ENCODE results near the gene RNF169. TPM values are rescaled to one million over a fixed set of nuclear protein-coding genes. Genes with fewer than 3 reads are reported as not detected.

Gene RNF169
- total and polyA plus RNA-seq, 2 of the 8 experiments (the other 6 are each of a cell fraction or from before 2014, with no cell fraction given), result 3.6 to 12.5 TPM

GRCh38 chr11:74786574-74786973 is 37.9 kb downstream of the RNF169 start:
- H3K36me3 ChIP-seq (ENCODE audit: control insufficient read depth in 2 of 4, insufficient read depth in 4 of 4, low read length in 3 of 4), result peaks cover 0 to 9% (median 0%) of the 10 kb centered on the region in 4 experiments; a peak in 3 of 8 replicates
- H3K79me1 ChIP-seq (ENCODE audit: low read depth, low read length), result peaks cover 4% of the 10 kb centered on the region; the same call in 1 of the 2 replicates
- DNase-seq (ENCODE audit: low read depth in 1 of 2, low spot score in 2 of 2), result no peak
- ChIA-PET POLR2A (ENCODE audit: partially characterized antibody) (no interaction called here), CTCF (ENCODE audit: partially characterized antibody) (no interaction called here)
- H3K23me2 ChIP-seq (ENCODE audit: low read depth, low read length), result no peaks in the 10 kb centered on the region; the same call in 1 of the 2 replicates
- no peak overlapping the region for H3K14ac ChIP-seq (ENCODE audit: insufficient read length)
- peaks cover 0 to 1% (median 0%) of the 10 kb centered on the region in 4 experiments; a peak in 1 of 7 replicates for H3K27me3 ChIP-seq (replicated peaks in 1 of 4; ENCODE audit: control insufficient read depth in 3 of 4, extremely low read depth in 1 of 4, insufficient read depth in 3 of 4, low read length in 3 of 4)
- no peak overlapping the region for H3K56ac ChIP-seq (replicated peaks; ENCODE audit: insufficient read length, low read depth, low read length)
- no peaks in the 10 kb centered on the region for H3K4me1 ChIP-seq (replicated peaks in 1 of 4; ENCODE audit: control insufficient read depth in 3 of 4, insufficient read depth in 4 of 4, low read length in 3 of 4)
- no peak overlapping the region for H3K18ac ChIP-seq (ENCODE audit: extremely low read depth, low read length)
- no peak overlapping the region for H3K4me2 ChIP-seq (ENCODE audit: insufficient read depth in 1 of 2, low read depth in 2 of 2, low read length in 2 of 2)
- no peak overlapping the region for H4K91ac ChIP-seq (replicated peaks; ENCODE audit: insufficient read length, low read length)
- TF ChIP-seq TAF7 (optimal IDR thresholded peaks at IDR 0.05; ENCODE audit: borderline replicate concordance, low read depth, low read length) (no peak), HDAC2 (IDR thresholded peaks at IDR 0.05; ENCODE audit: borderline replicate concordance in 1 of 2, low read depth in 2 of 2, low read length in 2 of 2) (no peak), CTBP2 (IDR thresholded peaks at IDR 0.05; ENCODE audit: borderline replicate concordance, insufficient read depth, insufficient read length, low read length) (no peak), GTF2F1 (IDR thresholded peaks at IDR 0.05; ENCODE audit: borderline replicate concordance, low read depth, low read length) (no peak), POU5F1 (IDR thresholded peaks at IDR 0.05; ENCODE audit: low read depth, low read length) (no peak), TBP (IDR thresholded peaks at IDR 0.05; ENCODE audit: low read depth, low read length) (no peak), BACH1 (IDR thresholded peaks at IDR 0.05; ENCODE audit: low read length) (no peak), KDM1A (IDR thresholded peaks at IDR 0.05; ENCODE audit: borderline replicate concordance, low read length) (no peak), CTCF (IDR thresholded peaks at IDR 0.05; ENCODE audit: control extremely low read depth in 1 of 3, insufficient read depth in 1 of 3, low read depth in 1 of 3, low read length in 3 of 3) (no peak), POLR2AphosphoS5 (IDR thresholded peaks at IDR 0.05; ENCODE audit: low read depth, low read length) (no peak), SAP30 (IDR thresholded peaks at IDR 0.05; ENCODE audit: insufficient read depth, insufficient replicate concordance, low read length) (no peak)
- H2BK5ac ChIP-seq (ENCODE audit: low read depth, low read length), result no peak overlapping the region
- H2BK12ac ChIP-seq (ENCODE audit: low read depth, low read length), result no peak overlapping the region
- H2AK5ac ChIP-seq (ENCODE audit: low read depth, low read length), result no peak overlapping the region
- no peak overlapping the region for H3K4ac ChIP-seq (replicated peaks; ENCODE audit: insufficient read length, low read depth, low read length)
- H2BK120ac ChIP-seq (replicated peaks; ENCODE audit: low read depth, low read length), result no peak overlapping the region
- H4K8ac ChIP-seq (ENCODE audit: extremely low read depth, insufficient read depth, low read length), result no peak overlapping the region
- no peak overlapping the region for H3K4me3 ChIP-seq (ENCODE audit: extremely low read depth in 1 of 4, insufficient read depth in 2 of 4, low read depth in 3 of 4, low read length in 4 of 4)
- H2BK20ac ChIP-seq (ENCODE audit: low read length), result no peak overlapping the region
- H3K9ac ChIP-seq (replicated peaks in 1 of 4; ENCODE audit: extremely low read depth in 1 of 4, low read depth in 3 of 4, low read length in 3 of 4), result no peak overlapping the region
- no peak overlapping the region for H2AFZ ChIP-seq (ENCODE audit: low read length)
- H2BK15ac ChIP-seq (ENCODE audit: low read length), result no peak overlapping the region
- no peak overlapping the region for H3K27ac ChIP-seq (ENCODE audit: low read depth, low read length)
- H4K20me1 ChIP-seq (replicated peaks in 1 of 2; ENCODE audit: control insufficient read depth in 1 of 2, insufficient read depth in 2 of 2, low read length in 2 of 2), result peaks cover 3 to 6% of the 10 kb centered on the region in 2 experiments
- no peaks in the 10 kb centered on the region for H3K9me3 ChIP-seq (ENCODE audit: insufficient read depth in 2 of 2, low read depth in 1 of 2, low read length in 1 of 2)
- FAIRE-seq, result no peak
- peaks cover 0 to 37% of the 10 kb centered on the region in 2 experiments; a peak in 3 of 4 replicates for H3K79me2 ChIP-seq (ENCODE audit: control insufficient read depth in 1 of 2, insufficient read depth in 2 of 2, low read length in 2 of 2)
- H3K23ac ChIP-seq (ENCODE audit: insufficient read length), result no peak overlapping the region
- no peak overlapping the region for H4K5ac ChIP-seq (ENCODE audit: insufficient read length, low read depth, low read length)

Measured in H1 (cell line).